Liver (tissue), 9 donors: Measurements from ENCODE around the gene SORCS2. TPM values are rescaled to one million over a fixed set of nuclear protein-coding genes. Genes with fewer than 3 reads are reported as not detected.

Experiments
- DNase-seq: peaks from one replicate; pipeline ENCODE4 v3.0.0-alpha.2; 2017; ENCODE audit warnings: low spot score
- H3K27ac ChIP-seq, 2 donors: one replicate each; pipeline ENCODE4 v1.7.0; 2013; ENCODE audit warnings: inconsistent platforms in 2 of 2, low read length in 2 of 2, control low read depth in 1 of 2, low read depth in 1 of 2, mild to moderate bottlenecking in 1 of 2
- H3K27me3 ChIP-seq, 4 donors: one replicate each; pipeline versions ENCODE4 v1.6.1 to v1.7.0; 2013; ENCODE audit warnings: low read length in 3 of 4, inconsistent platforms in 1 of 4, mild to moderate bottlenecking in 1 of 4, moderate library complexity in 1 of 4; ENCODE audit not compliant: control insufficient read depth in 4 of 4, insufficient read depth in 4 of 4
- H3K36me3 ChIP-seq, 4 donors: one replicate each; pipeline versions ENCODE4 v1.6.1 to v1.7.0; 2013; ENCODE audit warnings: low read length in 3 of 4, mild to moderate bottlenecking in 3 of 4, low read depth in 1 of 4, moderate library complexity in 1 of 4; ENCODE audit not compliant: control insufficient read depth in 4 of 4, insufficient read depth in 3 of 4
- H3K4me1 ChIP-seq, 4 donors: one replicate each; pipeline versions ENCODE4 v1.6.1 to v1.7.0; 2013; ENCODE audit warnings: low read length in 3 of 4, mild to moderate bottlenecking in 3 of 4, moderate library complexity in 1 of 4; ENCODE audit not compliant: control insufficient read depth in 4 of 4, insufficient read depth in 4 of 4
- H3K4me3 ChIP-seq, 3 donors: one replicate each; pipeline versions ENCODE4 v1.6.1 to v1.7.0; 2013; ENCODE audit warnings: low read length in 3 of 3, control low read depth in 1 of 3, low read depth in 1 of 3, mild to moderate bottlenecking in 1 of 3
- H3K9ac ChIP-seq, 2 donors: one replicate each; pipeline ENCODE4 v1.7.0; 2013; ENCODE audit warnings: low read length in 2 of 2, mild to moderate bottlenecking in 2 of 2, moderate library complexity in 2 of 2, control low read depth in 1 of 2, low read depth in 1 of 2
- H3K9me3 ChIP-seq, 4 donors: one replicate each; pipeline versions ENCODE4 v1.6.1 to v1.7.0; 2013; ENCODE audit warnings: low read length in 3 of 4; ENCODE audit not compliant: control insufficient read depth in 4 of 4
- EGR1 ChIP-seq, 2 donors: IDR thresholded peaks; 2 replicates each; pipeline ENCODE4 v1.6.1; 2016 to 2018; ENCODE audit warnings: antibody characterized with exemption in 2 of 2, low read depth in 2 of 2
- FOXA1 ChIP-seq: IDR thresholded peaks from 2 replicates; pipeline ENCODE4 v1.6.1; 2016; ENCODE audit warnings: antibody characterized with exemption
- FOXA2 ChIP-seq: IDR thresholded peaks from 2 replicates; pipeline ENCODE4 v1.6.1; 2016; ENCODE audit warnings: antibody characterized with exemption
- GABPA ChIP-seq, 2 donors: IDR thresholded peaks in 1 of 2; conservative IDR thresholded peaks in 1 of 2; 2 replicates each; pipeline ENCODE4 v1.6.1; 2016; ENCODE audit warnings: antibody characterized with exemption in 2 of 2, mild to moderate bottlenecking in 1 of 2, moderate library complexity in 1 of 2
- HNF4A ChIP-seq, 2 donors: conservative IDR thresholded peaks; 2 replicates each; pipeline ENCODE4 v1.6.1; 2016; ENCODE audit warnings: antibody characterized with exemption in 2 of 2, mild to moderate bottlenecking in 2 of 2
- HNF4G ChIP-seq: IDR thresholded peaks from 2 replicates; pipeline ENCODE4 v1.6.1; 2016; ENCODE audit warnings: antibody characterized with exemption
- JUND ChIP-seq, 2 donors: IDR thresholded peaks; 2 replicates each; pipeline ENCODE4 v1.6.1; 2016; ENCODE audit warnings: antibody characterized with exemption in 2 of 2
- NR2F2 ChIP-seq: IDR thresholded peaks from 2 replicates; pipeline ENCODE4 v1.6.1; 2016; ENCODE audit warnings: antibody characterized with exemption
- RAD21 ChIP-seq, 2 donors: IDR thresholded peaks; 2 replicates each; pipeline ENCODE4 v1.6.1; 2016; ENCODE audit warnings: antibody characterized with exemption in 2 of 2, mild to moderate bottlenecking in 2 of 2
- REST ChIP-seq: IDR thresholded peaks from 2 replicates; pipeline ENCODE4 v1.6.1; 2016; ENCODE audit warnings: antibody characterized with exemption, mild to moderate bottlenecking
- RXRA ChIP-seq, 2 donors: IDR thresholded peaks; 2 replicates each; pipeline ENCODE4 v1.6.1; 2017 to 2018; ENCODE audit warnings: antibody characterized with exemption in 2 of 2, mild to moderate bottlenecking in 1 of 2
- SP1 ChIP-seq: IDR thresholded peaks from 2 replicates; pipeline ENCODE4 v1.6.1; 2018; ENCODE audit warnings: antibody characterized with exemption, mild to moderate bottlenecking
- TAF1 ChIP-seq: conservative IDR thresholded peaks from 2 replicates; pipeline ENCODE4 v1.6.1; 2016; ENCODE audit warnings: antibody characterized with exemption, mild to moderate bottlenecking
- YY1 ChIP-seq: IDR thresholded peaks from 2 replicates; pipeline ENCODE4 v1.6.1; 2016; ENCODE audit warnings: antibody characterized with exemption, mild to moderate bottlenecking
- WGBS: extraction: QIAGEN DNeasy Blood & Tissue Kit; methylation state at CpG from one replicate; pipeline ENCODE4 v1.1.7; 2013; 5-methylcytosine and 5-hydroxymethylcytosine counted together
- polyA plus RNA-seq, 2 donors: library from polyadenylated mRNA; stranded (reverse) in 1 of 2; unstranded in 1 of 2; fragments of 200-250 nt in 1 of 2; fragments of >200 nt in 1 of 2; fragmentation: Nextera tagmentation in 1 of 2; extraction: Ambion mirVana in 1 of 2; gene quantifications; one replicate each; pipeline versions ENCODE4 v1.2.1 to v1.2.3, GENCODE V29; 2013 to 2015
- total RNA-seq, 2 donors: library from RNA; depleted of rRNA; stranded (reverse); fragments of >200 nt; gene quantifications; one replicate each; pipeline ENCODE4 v1.2.3, GENCODE V29; 2014
- TF ChIP-seq, protein P1 (sequence below): fragments of 150-350 bp; IDR thresholded peaks from 2 replicates; pipeline ENCODE4 v1.5.1; 2017; ENCODE audit warnings: improper control_type of control experiment, low read depth, low read length; ENCODE audit not compliant: missing input control
- TF ChIP-seq, protein P2 (sequence below): IDR thresholded peaks from 2 replicates; pipeline ENCODE4 v1.6.1; 2016; ENCODE audit warnings: antibody characterized with exemption
- TF ChIP-seq, protein P3 (sequence below): IDR thresholded peaks from 2 replicates; pipeline ENCODE4 v1.6.1; 2016; ENCODE audit warnings: antibody characterized with exemption
- donor health status: healthy.
- donor health status: healthy.
- donor health status: healthy.
- donor health status: healthy.
- donor health status: healthy.

The SORCS2 gene
- total and polyA plus RNA-seq, 4 donors, result 0.10 to 1.4 (median 0.92) TPM

DNA sequence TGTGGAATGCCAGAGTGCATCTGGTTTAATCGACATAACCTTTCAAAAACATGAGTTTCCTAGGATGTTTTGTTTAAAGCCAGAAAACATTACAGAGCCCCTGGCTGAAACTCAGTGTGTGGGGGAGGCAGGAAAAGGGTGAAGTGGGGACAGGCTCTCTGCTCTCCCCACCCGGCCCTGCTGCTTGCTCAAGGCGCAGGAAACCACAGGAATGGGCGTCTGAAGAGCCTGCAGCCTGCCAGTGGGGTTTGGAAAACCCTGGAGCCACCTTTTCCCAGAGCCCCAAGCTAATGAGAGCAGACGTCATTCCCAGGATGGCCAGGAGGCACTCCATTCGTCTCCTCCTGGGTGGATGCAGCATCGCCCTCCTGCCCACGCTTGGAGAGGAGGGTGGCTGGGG, 506.7 kb downstream of the SORCS2 start:
- Histone ChIP-seq H3K9me3 (no peaks in the 10 kb centered on the region), H3K36me3 (no peaks in the 10 kb centered on the region), H3K27ac (no peak overlapping the region), H3K9ac (no peak overlapping the region), H3K27me3 (no peaks in the 10 kb centered on the region), H3K4me1 (no peaks in the 10 kb centered on the region), H3K4me3 (no peak overlapping the region)
- no peak for DNase-seq
- TF ChIP-seq, protein P1, sequence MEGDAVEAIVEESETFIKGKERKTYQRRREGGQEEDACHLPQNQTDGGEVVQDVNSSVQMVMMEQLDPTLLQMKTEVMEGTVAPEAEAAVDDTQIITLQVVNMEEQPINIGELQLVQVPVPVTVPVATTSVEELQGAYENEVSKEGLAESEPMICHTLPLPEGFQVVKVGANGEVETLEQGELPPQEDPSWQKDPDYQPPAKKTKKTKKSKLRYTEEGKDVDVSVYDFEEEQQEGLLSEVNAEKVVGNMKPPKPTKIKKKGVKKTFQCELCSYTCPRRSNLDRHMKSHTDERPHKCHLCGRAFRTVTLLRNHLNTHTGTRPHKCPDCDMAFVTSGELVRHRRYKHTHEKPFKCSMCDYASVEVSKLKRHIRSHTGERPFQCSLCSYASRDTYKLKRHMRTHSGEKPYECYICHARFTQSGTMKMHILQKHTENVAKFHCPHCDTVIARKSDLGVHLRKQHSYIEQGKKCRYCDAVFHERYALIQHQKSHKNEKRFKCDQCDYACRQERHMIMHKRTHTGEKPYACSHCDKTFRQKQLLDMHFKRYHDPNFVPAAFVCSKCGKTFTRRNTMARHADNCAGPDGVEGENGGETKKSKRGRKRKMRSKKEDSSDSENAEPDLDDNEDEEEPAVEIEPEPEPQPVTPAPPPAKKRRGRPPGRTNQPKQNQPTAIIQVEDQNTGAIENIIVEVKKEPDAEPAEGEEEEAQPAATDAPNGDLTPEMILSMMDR, result no peak
- no peak for TF ChIP-seq NR2F2
- TF ChIP-seq REST, result no peak
- no peak for TF ChIP-seq FOXA2
- no peak for TF ChIP-seq HNF4A (conservative IDR thresholded peaks at IDR 0.05)
- no peak for TF ChIP-seq TAF1
- TF ChIP-seq FOXA1, result no peak
- TF ChIP-seq EGR1 (IDR thresholded peaks at IDR 0.05; ENCODE audit: low read depth in 2 of 2), result no peak
- TF ChIP-seq RXRA (IDR thresholded peaks at IDR 0.05), result no peak
- TF ChIP-seq JUND (IDR thresholded peaks at IDR 0.05), result no peak
- no peak for TF ChIP-seq HNF4G
- TF ChIP-seq, protein P2, sequence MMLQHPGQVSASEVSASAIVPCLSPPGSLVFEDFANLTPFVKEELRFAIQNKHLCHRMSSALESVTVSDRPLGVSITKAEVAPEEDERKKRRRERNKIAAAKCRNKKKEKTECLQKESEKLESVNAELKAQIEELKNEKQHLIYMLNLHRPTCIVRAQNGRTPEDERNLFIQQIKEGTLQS, result no peak
- no peak for TF ChIP-seq GABPA (IDR thresholded peaks at IDR 0.05 in 1 of 2, conservative IDR thresholded peaks at IDR 0.05 in 1 of 2)
- WGBS, result 77% methylated on average over 8 of the region's 8 CpGs

DNA sequence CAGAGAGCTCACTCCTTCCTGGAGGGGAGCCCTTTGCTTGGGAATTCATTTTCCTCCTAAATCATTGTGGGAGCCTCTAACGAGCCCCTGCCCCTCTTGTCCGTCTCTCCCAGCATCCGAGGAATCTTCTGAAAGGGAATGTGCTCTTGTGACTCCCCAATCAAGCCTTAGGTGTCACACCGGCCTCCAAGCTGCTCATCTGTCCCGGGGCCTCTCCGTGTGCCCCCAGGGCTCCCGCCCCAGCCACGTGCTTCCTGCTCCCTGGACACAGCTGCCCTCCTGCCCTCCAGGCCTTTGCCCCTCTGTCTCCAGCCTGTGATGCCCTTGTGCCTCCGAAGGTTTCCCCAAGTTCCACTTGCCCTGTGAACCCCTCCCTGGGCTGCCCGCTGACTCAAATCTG, 507.5 kb downstream of the SORCS2 start:
- Histone ChIP-seq H3K27ac (no peak overlapping the region), H3K36me3 (no peaks in the 10 kb centered on the region), H3K4me1 (no peaks in the 10 kb centered on the region), H3K4me3 (no peak overlapping the region), H3K27me3 (no peaks in the 10 kb centered on the region), H3K9me3 (no peaks in the 10 kb centered on the region), H3K9ac (no peak overlapping the region)
- 89% methylated on average over 10 of the region's 10 CpGs for WGBS
- DNase-seq, result no peak
- TF ChIP-seq RXRA (IDR thresholded peaks at IDR 0.05) (no peak), GABPA (IDR thresholded peaks at IDR 0.05 in 1 of 2, conservative IDR thresholded peaks at IDR 0.05 in 1 of 2) (no peak), HNF4A (conservative IDR thresholded peaks at IDR 0.05) (no peak), NR2F2 (no peak), YY1 (no peak), FOXA2 (no peak), EGR1 (IDR thresholded peaks at IDR 0.05; ENCODE audit: low read depth in 2 of 2) (no peak), RAD21 (IDR thresholded peaks at IDR 0.05) (no peak), HNF4G (no peak), JUND (IDR thresholded peaks at IDR 0.05) (no peak), SP1 (no peak), TAF1 (no peak), FOXA1 (no peak), REST (no peak)
- TF ChIP-seq, protein P1, result no peak
- TF ChIP-seq, protein P3, sequence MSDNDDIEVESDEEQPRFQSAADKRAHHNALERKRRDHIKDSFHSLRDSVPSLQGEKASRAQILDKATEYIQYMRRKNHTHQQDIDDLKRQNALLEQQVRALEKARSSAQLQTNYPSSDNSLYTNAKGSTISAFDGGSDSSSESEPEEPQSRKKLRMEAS, result no peak
- TF ChIP-seq, protein P2, result no peak
